DMS153 (cell line): ENCODE measurements around the gene MTRF1L.

Experiments used
- DNase-seq: peaks from one replicate; lab custom pipeline; 2025; lab: John Stamatoyannopoulos, UW

Gene MTRF1L

GRCh38 chr6:153002613-153003365 lies at the start of gene MTRF1L:
MTRF1L (minus strand) TSS chr6:153002709; CDS start chr6:153002685, 24 bp downstream.
- DNase-seq: peak; percentile 95

GRCh38 chr6:153051801-153052200 lies 49.3 kb upstream of the MTRF1L start:
- DNase-seq: no peak

GRCh38 chr6:153048631-153049030 lies 46.1 kb upstream of the MTRF1L start:
- no peak for DNase-seq

GRCh38 chr6:153047386-153047785 lies 44.9 kb upstream of the MTRF1L start:
- no peak for DNase-seq

- no peak for DNase-seq
Measured at GRCh38 chr6:153045271-153045670, 42.8 kb upstream of the MTRF1L start.

- DNase-seq: peak; percentile 42
Measured at GRCh38 chr6:153044295-153044694, 41.8 kb upstream of the MTRF1L start.

GRCh38 chr6:153043719-153044118 lies 41.2 kb upstream of the MTRF1L start:
- peak; percentile 93 for DNase-seq

- no peak for DNase-seq
Measured at GRCh38 chr6:153038378-153039057, 36.0 kb upstream of the MTRF1L start.

- DNase-seq: no peak
Measured at GRCh38 chr6:153034139-153034538, 31.6 kb upstream of the MTRF1L start.

GRCh38 chr6:153032255-153032882 lies 29.9 kb upstream of the MTRF1L start:
- no peak for DNase-seq

GRCh38 chr6:153031335-153031955 lies 28.9 kb upstream of the MTRF1L start:
- DNase-seq: peak; percentile 67

GRCh38 chr6:153028963-153029362 lies 26.5 kb upstream of the MTRF1L start:
- no peak for DNase-seq

- no peak for DNase-seq
Measured at GRCh38 chr6:153028286-153028685, 25.8 kb upstream of the MTRF1L start.

- DNase-seq: no peak
Measured at GRCh38 chr6:153027480-153027879, 25.0 kb upstream of the MTRF1L start.

GRCh38 chr6:153024709-153025017 lies 22.2 kb upstream of the MTRF1L start:
- no peak for DNase-seq

- no peak for DNase-seq
Measured at GRCh38 chr6:153023977-153024708, 21.6 kb upstream of the MTRF1L start.

GRCh38 chr6:153018355-153018754 lies 15.8 kb upstream of the MTRF1L start:
- no peak for DNase-seq

GRCh38 chr6:153016846-153017245 lies 14.3 kb upstream of the MTRF1L start:
- no peak for DNase-seq

GRCh38 chr6:153015094-153015640 lies 12.7 kb upstream of the MTRF1L start:
- no peak for DNase-seq

- DNase-seq: no peak
Measured at GRCh38 chr6:153013438-153013837, 10.9 kb upstream of the MTRF1L start.

GRCh38 chr6:153012856-153013255 lies 10.3 kb upstream of the MTRF1L start:
- DNase-seq: no peak

GRCh38 chr6:153003366-153003690 lies 819 bp upstream of the MTRF1L start:
- no peak for DNase-seq
